HCT116 (cell line): ENCODE data around the gene CASP12. TPM values are rescaled to one million over a fixed set of nuclear protein-coding genes. Genes with fewer than 3 reads are reported as not detected.

Source experiments
- ATAC-seq: fragments of 200-7000 bp; cut with Tn5 transposase; 2 replicates; pipeline ENCODE4 v1.9.1; 2020; ENCODE audit warnings: mild to moderate bottlenecking, moderate library complexity
- BruUV-seq: library from RNA; stranded (reverse); fragments of 400-500 nt; replicated peaks from 2 replicates; lab custom pipeline; 2021; lab: Mats Ljungman, UMichigan
- CTCF ChIA-PET: fragments of 300-600 bp; sonication (Branson Sonifier 250); formaldehyde crosslinking; loops from one replicate; lab custom pipeline; 2021; ENCODE audit warnings: antibody characterized with exemption; lab: Charles Lee
- POLR2A ChIA-PET: fragments of 300-600, 350-600 bp; sonication (Branson Sonifier 250); formaldehyde crosslinking; loops from one replicate; lab custom pipeline; 2021; ENCODE audit warnings: antibody characterized with exemption; lab: Charles Lee
- RAD21 ChIA-PET, 2 experiments: fragments of 300-600 bp; sonication (Branson Sonifier 250); formaldehyde crosslinking; loops; one replicate each; lab custom pipeline; 2023; ENCODE audit warnings: low total read pairs in 2 of 2; ENCODE audit not compliant: uncharacterized antibody in 2 of 2, unreplicated experiment in 2 of 2, low non-redundant PET in 1 of 2; lab: Charles Lee
- DNase-seq: peaks from one replicate; pipeline ENCODE4 v3.0.0-alpha.2; 2010; ENCODE audit warnings: low read depth, low spot score
- H2AFZ ChIP-seq: fragments of 200-600 bp; shearing (Covaris generic), sonication (generic); 2 replicates; pipeline ENCODE4 v1.6.1; 2017; ENCODE audit warnings: low read depth, mixed run types, mixed read lengths, antibody characterized with exemption, low read length; ENCODE audit not compliant: poor library complexity, severe bottlenecking
- H3K27ac ChIP-seq: 2 replicates; pipeline ENCODE4 v1.5.1; 2012; ENCODE audit warnings: low read depth, low read length
- H3K27me3 ChIP-seq: fragments of 200-600 bp; sonication (generic); 2 replicates; pipeline ENCODE4 v1.6.1; 2016; ENCODE audit warnings: mixed run types, low read length, mixed read lengths; ENCODE audit not compliant: insufficient read depth
- H3K36me3 ChIP-seq, 2 experiments: fragments of 200-500 bp in 1 of 2; fragments of 200-600 bp in 1 of 2; sonication (Bioruptor generic) in 1 of 2; sonication (generic) in 1 of 2; 2 replicates each; pipeline versions ENCODE4 v1.5.1 to v1.6.1; 2014 to 2016; ENCODE audit warnings: low read length in 2 of 2, inconsistent platforms in 1 of 2, mixed read lengths in 1 of 2, mixed run types in 1 of 2; ENCODE audit not compliant: insufficient read depth in 2 of 2, control insufficient read depth in 1 of 2
- H3K4me1 ChIP-seq, 2 experiments: fragments of 200-600 bp in 1 of 2; sonication (generic) in 1 of 2; 2 replicates each; pipeline versions ENCODE4 v1.5.1 to v1.6.1; 2012 to 2017; ENCODE audit warnings: low read length in 2 of 2, inconsistent platforms in 1 of 2, mild to moderate bottlenecking in 1 of 2, mixed read lengths in 1 of 2, mixed run types in 1 of 2, moderate library complexity in 1 of 2; ENCODE audit not compliant: insufficient read depth in 2 of 2, control insufficient read depth in 1 of 2
- H3K4me2 ChIP-seq: fragments of 200-600 bp; sonication (generic); 2 replicates; pipeline ENCODE4 v1.6.1; 2017; ENCODE audit warnings: mixed run types, low read length, mixed read lengths
- H3K4me3 ChIP-seq, 2 experiments: fragments of 200-600 bp in 1 of 2; sonication (generic) in 1 of 2; replicated peaks in 1 of 2; 2 replicates each; pipeline ENCODE4 v1.5.1; 2011 to 2016; ENCODE audit warnings: low read length in 2 of 2, control low read depth in 1 of 2, low read depth in 1 of 2, mild to moderate bottlenecking in 1 of 2, mixed read lengths in 1 of 2, mixed run types in 1 of 2
- H3K79me2 ChIP-seq: fragments of 200-600 bp; sonication (generic); 2 replicates; pipeline ENCODE4 v1.6.1; 2017; ENCODE audit warnings: mild to moderate bottlenecking, mixed run types, low read length, moderate library complexity, mixed read lengths; ENCODE audit not compliant: insufficient read depth
- H3K9ac ChIP-seq: fragments of 200-600 bp; sonication (generic); 2 replicates; pipeline ENCODE4 v1.6.1; 2016; ENCODE audit warnings: low read length, mixed read lengths
- H3K9me2 ChIP-seq: fragments of 200-600 bp; sonication (generic), shearing (Covaris generic); 2 replicates; pipeline ENCODE4 v1.6.1; 2017; ENCODE audit warnings: mixed run types, mild to moderate bottlenecking, moderate library complexity; ENCODE audit not compliant: insufficient read depth
- H3K9me3 ChIP-seq, 2 experiments: fragments of 200-500 bp in 1 of 2; fragments of 200-600 bp in 1 of 2; sonication (Bioruptor generic) in 1 of 2; sonication (generic) in 1 of 2; 2 replicates each; pipeline ENCODE4 v1.6.1; 2014 to 2017; ENCODE audit warnings: low read length in 2 of 2, mixed read lengths in 2 of 2, inconsistent platforms in 1 of 2, low read depth in 1 of 2, mild to moderate bottlenecking in 1 of 2, mixed run types in 1 of 2, moderate library complexity in 1 of 2; ENCODE audit not compliant: control insufficient read depth in 1 of 2, insufficient read depth in 1 of 2
- H4K20me1 ChIP-seq: fragments of 200-600 bp; sonication (generic), shearing (Covaris generic); 2 replicates; pipeline ENCODE4 v1.6.1; 2017; ENCODE audit warnings: mixed run types, mild to moderate bottlenecking, moderate library complexity; ENCODE audit not compliant: insufficient read depth
- CBX3 ChIP-seq: IDR thresholded peaks from 2 replicates; pipeline ENCODE4 v1.6.1; 2012; ENCODE audit warnings: low read depth
- CTCF ChIP-seq, 3 experiments: fragments of 200-600 bp in 1 of 3; sonication (generic) in 1 of 3; IDR thresholded peaks in 2 of 3; conservative IDR thresholded peaks in 1 of 3; 2 replicates each; pipeline ENCODE4 v1.5.1; 2012 to 2017; ENCODE audit warnings: low read depth in 2 of 3, low read length in 2 of 3, antibody characterized with exemption in 1 of 3, borderline replicate concordance in 1 of 3, control low read depth in 1 of 3, mild to moderate bottlenecking in 1 of 3, mixed read lengths in 1 of 3, mixed run types in 1 of 3, moderate library complexity in 1 of 3; ENCODE audit not compliant: insufficient read depth in 1 of 3
- EGR1 ChIP-seq: IDR thresholded peaks from 2 replicates; pipeline ENCODE4 v1.6.1; 2012; ENCODE audit warnings: low read depth
- ELF1 ChIP-seq: IDR thresholded peaks from 2 replicates; pipeline ENCODE4 v1.6.1; 2012; ENCODE audit warnings: low read depth, borderline replicate concordance
- EZH2 ChIP-seq: fragments of 200-600 bp; sonication (generic); IDR thresholded peaks from 2 replicates; pipeline ENCODE4 v1.6.1; 2017; ENCODE audit warnings: antibody characterized with exemption, mixed run types
- EZH2phosphoT487 ChIP-seq: fragments of 200-600 bp; IDR thresholded peaks from 2 replicates; pipeline ENCODE4 v1.6.1; 2018; ENCODE audit warnings: antibody characterized with exemption, borderline replicate concordance
- FOSL1 ChIP-seq: IDR thresholded peaks from 2 replicates; pipeline ENCODE4 v1.6.1; 2012; ENCODE audit warnings: low read depth
- MAX ChIP-seq: IDR thresholded peaks from 2 replicates; pipeline ENCODE4 v1.6.1; 2012
- POLR2A ChIP-seq: IDR thresholded peaks from 2 replicates; pipeline ENCODE4 v1.7.0; 2011; ENCODE audit warnings: borderline replicate concordance; ENCODE audit not compliant: insufficient read depth, insufficient read length; ENCODE audit errors: extremely low read depth
- POLR2AphosphoS5 ChIP-seq: IDR thresholded peaks from 2 replicates; pipeline ENCODE4 v1.6.1; 2011; ENCODE audit warnings: mild to moderate bottlenecking, low read depth, low read length, moderate library complexity
- RAD21 ChIP-seq: IDR thresholded peaks from 2 replicates; pipeline ENCODE4 v1.6.1; 2012; ENCODE audit warnings: low read depth, mild to moderate bottlenecking
- SIN3A ChIP-seq: IDR thresholded peaks from 2 replicates; pipeline ENCODE4 v1.6.1; 2012; ENCODE audit warnings: low read depth
- SP1 ChIP-seq: IDR thresholded peaks from 2 replicates; pipeline ENCODE4 v1.6.1; 2012; ENCODE audit warnings: low read depth
- TCF7L2 ChIP-seq: IDR thresholded peaks from 2 replicates; pipeline ENCODE4 v1.7.0; 2011; ENCODE audit warnings: borderline replicate concordance, inconsistent platforms; ENCODE audit not compliant: insufficient read depth, insufficient read length; ENCODE audit errors: extremely low read depth
- ZBTB33 ChIP-seq: IDR thresholded peaks from 2 replicates; pipeline ENCODE4 v1.6.1; 2011; ENCODE audit warnings: mild to moderate bottlenecking, low read length, moderate library complexity; ENCODE audit not compliant: insufficient replicate concordance; ENCODE audit errors: extremely low read depth
- ZFX ChIP-seq: fragments of 450-650 bp; IDR thresholded peaks from 2 replicates; pipeline ENCODE4 v1.6.1; 2017
- ZNF274 ChIP-seq: fragments of 200-500 bp; sonication (Bioruptor generic); IDR thresholded peaks from 2 replicates; pipeline ENCODE4 v1.6.1; 2014; ENCODE audit warnings: mild to moderate bottlenecking, low read depth, low read length, inconsistent platforms
- intact Hi-C: fragments of 100-400 bp; cut with micrococcal nuclease; formaldehyde crosslinking; loops from 2 replicates; pipeline ENCODE4 v1.10.0; 2022
- total RNA-seq: library from RNA; stranded (reverse); gene quantifications from one replicate; pipeline ENCODE4 v1.2.1, GENCODE V29; 2021; ENCODE audit not compliant: unreplicated experiment

Gene CASP12
- total RNA-seq, 1 experiment from 2014 or later: not detected

- ChIA-PET RAD21 (no interaction called here), CTCF (no interaction called here), POLR2A (no interaction called here)
- Histone ChIP-seq H4K20me1 (no peaks in the 10 kb centered on the region), H3K36me3 (no peaks in the 10 kb centered on the region), H3K4me1 (no peaks in the 10 kb centered on the region), H3K4me2 (no peak overlapping the region), H3K79me2 (no peaks in the 10 kb centered on the region), H3K9me3 (no peaks in the 10 kb centered on the region), H3K9ac (no peak overlapping the region), H2AFZ (no peak overlapping the region), H3K27me3 (no peaks in the 10 kb centered on the region), H3K27ac (no peak overlapping the region), H3K9me2 (no peaks in the 10 kb centered on the region; the same call in 1 of the 2 replicates), H3K4me3 (no peak overlapping the region)
- BruUV-seq: no TSS peak
- intact Hi-C loops: no loop called here
- DNase-seq (no peak), ATAC-seq (no peak)
- TF ChIP-seq ZNF274 (no peak), SP1 (no peak), RAD21 (no peak), ZFX (no peak), EGR1 (no peak)
Measured at GRCh38 chr11:104853276-104853675, 45.0 kb downstream of the CASP12 start.

GRCh38 chr11:104852811-104853210 lies 45.4 kb downstream of the CASP12 start:
- intact Hi-C loops: no loop called here
- Histone ChIP-seq H3K4me2 (no peak overlapping the region), H2AFZ (no peak overlapping the region), H3K9me3 (no peaks in the 10 kb centered on the region), H3K9ac (no peak overlapping the region), H3K27me3 (no peaks in the 10 kb centered on the region), H3K27ac (no peak overlapping the region), H3K36me3 (no peaks in the 10 kb centered on the region), H3K4me1 (no peaks in the 10 kb centered on the region), H3K9me2 (no peaks in the 10 kb centered on the region; the same call in 1 of the 2 replicates), H3K4me3 (no peak overlapping the region), H3K79me2 (no peaks in the 10 kb centered on the region), H4K20me1 (no peaks in the 10 kb centered on the region)
- POLR2A ChIA-PET: no interaction called here
- DNase-seq (no peak), ATAC-seq (no peak)
- RAD21 ChIA-PET: no interaction called here
- CTCF ChIA-PET: no interaction called here
- BruUV-seq: no TSS peak
- no peak for TF ChIP-seq EZH2
- TF ChIP-seq ELF1: no peak
- no peak for TF ChIP-seq POLR2AphosphoS5
- TF ChIP-seq CTCF (IDR thresholded peaks at IDR 0.05 in 2 of 3, conservative IDR thresholded peaks at IDR 0.05 in 1 of 3; ENCODE audit: borderline replicate concordance in 1 of 3, insufficient read depth in 1 of 3, low read depth in 2 of 3, low read length in 2 of 3): no peak
- no peak for TF ChIP-seq EGR1
- TF ChIP-seq RAD21: no peak
- TF ChIP-seq ZFX: no peak
- TF ChIP-seq ZBTB33: no peak
- TF ChIP-seq POLR2A: no peak
- TF ChIP-seq SP1: no peak
- no peak for TF ChIP-seq TCF7L2
- no peak for TF ChIP-seq FOSL1
- TF ChIP-seq SIN3A: no peak
- no peak for TF ChIP-seq MAX
- no peak for TF ChIP-seq EZH2phosphoT487
- no peak for TF ChIP-seq CBX3
